ENCODE data around the gene RPL3. TPM values are rescaled to one million over a fixed set of nuclear protein-coding genes. Genes with fewer than 3 reads are reported as not detected.

Gene RPL3
- polyA plus RNA-seq, 1 donor (not counting 4 experiments of a cell fraction or from before 2014, with no cell fraction given): 2,538 TPM

DNA sequence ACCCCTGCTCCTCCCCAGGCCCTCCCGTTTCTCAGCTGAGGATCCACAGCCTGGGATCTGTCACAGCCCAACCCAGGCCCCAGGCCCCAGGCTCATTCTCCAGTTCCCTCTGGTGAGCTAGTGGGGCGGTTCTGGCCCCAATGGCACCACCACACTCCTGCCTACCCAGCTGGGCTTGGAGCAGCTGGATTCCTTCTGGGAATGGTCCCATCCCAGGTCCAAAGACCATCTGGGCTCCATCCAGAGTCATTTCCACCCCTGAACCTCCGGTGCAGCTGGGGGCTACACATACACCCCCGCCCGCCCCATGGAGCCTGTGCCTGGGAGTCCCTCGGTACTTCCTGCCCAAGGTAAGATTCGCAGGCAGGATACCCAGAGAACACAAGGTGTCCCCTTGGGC lies 39.2 kb downstream of the RPL3 start:
- TF ChIP-seq, protein P1, sequence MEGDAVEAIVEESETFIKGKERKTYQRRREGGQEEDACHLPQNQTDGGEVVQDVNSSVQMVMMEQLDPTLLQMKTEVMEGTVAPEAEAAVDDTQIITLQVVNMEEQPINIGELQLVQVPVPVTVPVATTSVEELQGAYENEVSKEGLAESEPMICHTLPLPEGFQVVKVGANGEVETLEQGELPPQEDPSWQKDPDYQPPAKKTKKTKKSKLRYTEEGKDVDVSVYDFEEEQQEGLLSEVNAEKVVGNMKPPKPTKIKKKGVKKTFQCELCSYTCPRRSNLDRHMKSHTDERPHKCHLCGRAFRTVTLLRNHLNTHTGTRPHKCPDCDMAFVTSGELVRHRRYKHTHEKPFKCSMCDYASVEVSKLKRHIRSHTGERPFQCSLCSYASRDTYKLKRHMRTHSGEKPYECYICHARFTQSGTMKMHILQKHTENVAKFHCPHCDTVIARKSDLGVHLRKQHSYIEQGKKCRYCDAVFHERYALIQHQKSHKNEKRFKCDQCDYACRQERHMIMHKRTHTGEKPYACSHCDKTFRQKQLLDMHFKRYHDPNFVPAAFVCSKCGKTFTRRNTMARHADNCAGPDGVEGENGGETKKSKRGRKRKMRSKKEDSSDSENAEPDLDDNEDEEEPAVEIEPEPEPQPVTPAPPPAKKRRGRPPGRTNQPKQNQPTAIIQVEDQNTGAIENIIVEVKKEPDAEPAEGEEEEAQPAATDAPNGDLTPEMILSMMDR (optimal IDR thresholded peaks at IDR 0.05 in 1 of 3, IDR thresholded peaks at IDR 0.05 in 1 of 3, conservative IDR thresholded peaks at IDR 0.05 in 1 of 3; ENCODE audit: extremely low read depth in 1 of 3, insufficient read depth in 2 of 3, low read length in 3 of 3): no peak
- TF ChIP-seq EZH2 (IDR thresholded peaks at IDR 0.05; ENCODE audit: low read length): no peak
- H2AFZ ChIP-seq (ENCODE audit: control insufficient read depth, low read length): no peak overlapping the region

GRCh38 chr22:39279170-39279850 lies 40.1 kb downstream of the RPL3 start:
- no peak overlapping the region for H2AFZ ChIP-seq (ENCODE audit: control insufficient read depth, low read length)
- no peaks in the 10 kb centered on the region for H3K79me2 ChIP-seq (ENCODE audit: control insufficient read depth, insufficient read depth, low read length)
- H3K9me3 ChIP-seq (ENCODE audit: control insufficient read depth, low read depth, low read length): no peaks in the 10 kb centered on the region
- no peaks in the 10 kb centered on the region for H3K9me1 ChIP-seq (ENCODE audit: control insufficient read depth, extremely low read depth, insufficient read depth, low read length)
- FAIRE-seq (no peak), DNase-seq (ENCODE audit: low read depth, low spot score) (no peak)
- no peaks in the 10 kb centered on the region for H3K27me3 ChIP-seq (ENCODE audit: control insufficient read depth, extremely low read depth, insufficient read depth, low read length)
- H3K9ac ChIP-seq (ENCODE audit: control insufficient read depth, extremely low read depth, insufficient read depth, low read length): no peak overlapping the region
- no peak overlapping the region for H3K27ac ChIP-seq (ENCODE audit: control insufficient read depth, insufficient read depth, low read length)
- H3K4me1 ChIP-seq (ENCODE audit: control insufficient read depth, extremely low read depth, insufficient read depth, low read length): peaks cover 19% of the 10 kb centered on the region
- H3K4me2 ChIP-seq (ENCODE audit: control insufficient read depth, extremely low read depth, insufficient read depth, low read depth, low read length): no peak overlapping the region
- no peaks in the 10 kb centered on the region for H3K36me3 ChIP-seq (ENCODE audit: control insufficient read depth in 2 of 2, extremely low read depth in 1 of 2, insufficient read depth in 2 of 2, low read length in 2 of 2)
- dilution Hi-C loops (cut with MboI; ENCODE audit: extremely low pct_ligation_motif_present, low sequenced_read_pairs): no loop called here
- no peak overlapping the region for H3K4me3 ChIP-seq (ENCODE audit: control insufficient read depth in 2 of 3, extremely low read depth in 1 of 3, insufficient read depth in 2 of 3, low read depth in 1 of 3, low read length in 3 of 3)
- TF ChIP-seq, protein P1 (optimal IDR thresholded peaks at IDR 0.05 in 1 of 3, IDR thresholded peaks at IDR 0.05 in 1 of 3, conservative IDR thresholded peaks at IDR 0.05 in 1 of 3; ENCODE audit: extremely low read depth in 1 of 3, insufficient read depth in 2 of 3, low read length in 3 of 3): no peak
- TF ChIP-seq EZH2 (IDR thresholded peaks at IDR 0.05; ENCODE audit: low read length): no peak
- H4K20me1 ChIP-seq (ENCODE audit: control insufficient read depth, extremely low read depth, insufficient read depth, low read length): no peaks in the 10 kb centered on the region

More for the DNA sequence above, 39.2 kb downstream of the RPL3 start:
- H3K27me3 ChIP-seq (ENCODE audit: control insufficient read depth, extremely low read depth, insufficient read depth, low read length): no peaks in the 10 kb centered on the region
- H3K9me3 ChIP-seq (ENCODE audit: control insufficient read depth, low read depth, low read length): peaks cover 3% of the 10 kb centered on the region
- FAIRE-seq (no peak), DNase-seq (ENCODE audit: low read depth, low spot score) (no peak)
- H3K4me1 ChIP-seq (ENCODE audit: control insufficient read depth, extremely low read depth, insufficient read depth, low read length): peaks cover 21% of the 10 kb centered on the region
- H3K4me2 ChIP-seq (ENCODE audit: control insufficient read depth, extremely low read depth, insufficient read depth, low read depth, low read length): no peak overlapping the region
- H4K20me1 ChIP-seq (ENCODE audit: control insufficient read depth, extremely low read depth, insufficient read depth, low read length): no peaks in the 10 kb centered on the region
- no peak overlapping the region for H3K27ac ChIP-seq (ENCODE audit: control insufficient read depth, insufficient read depth, low read length)
- H3K4me3 ChIP-seq (ENCODE audit: control insufficient read depth in 2 of 3, extremely low read depth in 1 of 3, insufficient read depth in 2 of 3, low read depth in 1 of 3, low read length in 3 of 3): no peak overlapping the region
- dilution Hi-C loops (cut with MboI; ENCODE audit: extremely low pct_ligation_motif_present, low sequenced_read_pairs): no loop called here
- H3K9ac ChIP-seq (ENCODE audit: control insufficient read depth, extremely low read depth, insufficient read depth, low read length): no peak overlapping the region
- no peaks in the 10 kb centered on the region for H3K9me1 ChIP-seq (ENCODE audit: control insufficient read depth, extremely low read depth, insufficient read depth, low read length)
- no peaks in the 10 kb centered on the region for H3K79me2 ChIP-seq (ENCODE audit: control insufficient read depth, insufficient read depth, low read length)
- H3K36me3 ChIP-seq (ENCODE audit: control insufficient read depth in 2 of 2, extremely low read depth in 1 of 2, insufficient read depth in 2 of 2, low read length in 2 of 2): no peaks in the 10 kb centered on the region
